ENCODE results near the gene PPARA.

DNA sequence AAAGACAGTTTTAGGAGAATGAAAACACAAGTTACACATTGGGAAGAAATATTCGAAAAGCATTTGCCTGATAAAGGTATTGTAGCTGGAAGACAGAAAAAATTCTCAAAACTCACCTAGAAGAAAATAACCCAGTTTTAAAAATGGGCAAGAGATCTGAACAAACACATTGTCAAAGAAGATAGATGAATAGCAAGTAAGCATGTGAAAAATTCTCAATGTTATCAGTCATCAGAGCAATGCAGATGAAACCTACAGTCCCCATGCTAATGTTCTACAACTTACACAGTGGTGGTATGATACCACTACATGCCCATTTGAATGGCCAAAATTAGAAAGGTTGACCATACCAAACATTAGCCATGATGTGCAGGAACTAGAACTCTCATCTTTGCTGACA is 29.4 kb downstream of the PPARA start:
- TF ChIP-seq, protein P1, sequence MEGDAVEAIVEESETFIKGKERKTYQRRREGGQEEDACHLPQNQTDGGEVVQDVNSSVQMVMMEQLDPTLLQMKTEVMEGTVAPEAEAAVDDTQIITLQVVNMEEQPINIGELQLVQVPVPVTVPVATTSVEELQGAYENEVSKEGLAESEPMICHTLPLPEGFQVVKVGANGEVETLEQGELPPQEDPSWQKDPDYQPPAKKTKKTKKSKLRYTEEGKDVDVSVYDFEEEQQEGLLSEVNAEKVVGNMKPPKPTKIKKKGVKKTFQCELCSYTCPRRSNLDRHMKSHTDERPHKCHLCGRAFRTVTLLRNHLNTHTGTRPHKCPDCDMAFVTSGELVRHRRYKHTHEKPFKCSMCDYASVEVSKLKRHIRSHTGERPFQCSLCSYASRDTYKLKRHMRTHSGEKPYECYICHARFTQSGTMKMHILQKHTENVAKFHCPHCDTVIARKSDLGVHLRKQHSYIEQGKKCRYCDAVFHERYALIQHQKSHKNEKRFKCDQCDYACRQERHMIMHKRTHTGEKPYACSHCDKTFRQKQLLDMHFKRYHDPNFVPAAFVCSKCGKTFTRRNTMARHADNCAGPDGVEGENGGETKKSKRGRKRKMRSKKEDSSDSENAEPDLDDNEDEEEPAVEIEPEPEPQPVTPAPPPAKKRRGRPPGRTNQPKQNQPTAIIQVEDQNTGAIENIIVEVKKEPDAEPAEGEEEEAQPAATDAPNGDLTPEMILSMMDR (IDR thresholded peaks at IDR 0.05; ENCODE audit: insufficient read depth, low read depth, low read length), result no peak
- no peak for TF ChIP-seq EZH2 (IDR thresholded peaks at IDR 0.05; ENCODE audit: insufficient read depth, low read length)

Data from astrocyte (in vitro differentiated cells and primary cell).